Pons (tissue), 1 donor: Measurements from ENCODE around the gene MYORG.
"Not testable (repeated sequence)": the region's sequence is repeated elsewhere in the genome, so short reads cannot be mapped to it uniquely, and the experiment has no call there.

Experiments
- DNase-seq: peaks from one replicate; pipeline ENCODE4 v3.0.0-alpha.2; 2016; ENCODE audit warnings: low spot score

Gene MYORG

DNA sequence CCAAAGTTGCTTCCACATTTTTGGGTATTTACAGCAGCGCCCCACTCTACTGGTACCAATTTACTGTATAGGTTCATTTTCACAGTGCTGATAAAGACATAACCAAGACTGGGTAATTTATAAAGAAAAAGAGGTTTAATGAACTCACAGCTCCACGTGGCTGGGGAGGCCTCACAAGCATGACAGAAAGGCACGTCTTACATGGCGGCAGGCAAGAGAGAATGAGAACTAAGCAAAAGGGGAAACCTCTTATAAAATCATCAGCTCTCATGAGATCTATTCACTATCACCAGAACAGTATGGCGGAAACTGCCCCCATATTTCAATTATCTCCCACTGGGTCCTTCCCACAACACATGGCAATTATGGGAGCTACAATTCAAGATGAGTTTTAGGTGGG is 7.9 kb downstream of the MYORG start:
- DNase-seq, result not testable (repeated sequence)

DNA sequence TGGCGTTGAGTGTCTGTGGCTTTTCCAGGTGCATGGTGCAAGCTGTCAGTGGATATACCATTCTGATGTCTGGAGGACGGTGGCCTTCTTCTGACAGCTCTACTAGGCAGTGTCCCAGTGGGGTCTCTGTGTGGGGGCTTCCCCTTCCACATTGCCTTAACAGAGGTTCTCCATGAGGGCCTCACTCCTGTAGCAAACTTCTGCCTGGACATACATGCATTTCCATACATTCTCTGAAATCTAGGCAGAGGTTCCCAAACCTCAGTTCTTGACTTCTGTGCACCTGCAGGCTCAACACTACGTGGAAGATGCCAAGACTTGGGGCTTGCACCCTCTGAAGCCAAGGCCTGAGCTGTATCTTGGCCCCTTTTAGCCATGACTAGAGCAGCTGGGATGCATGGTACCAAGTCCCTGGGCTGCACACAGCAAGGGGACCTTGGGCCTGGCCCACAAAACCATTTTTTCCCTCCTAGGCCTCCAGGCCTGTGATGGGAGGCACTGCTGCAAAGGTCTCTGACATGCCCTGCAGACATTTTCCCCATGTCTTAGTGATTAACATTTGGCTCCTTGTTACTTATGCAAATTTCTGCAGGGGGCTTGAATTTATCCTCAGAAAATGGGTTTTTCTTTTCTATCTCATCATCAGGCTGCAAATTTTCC is 8.8 kb downstream of the MYORG start:
- DNase-seq, result not testable (repeated sequence)

DNA sequence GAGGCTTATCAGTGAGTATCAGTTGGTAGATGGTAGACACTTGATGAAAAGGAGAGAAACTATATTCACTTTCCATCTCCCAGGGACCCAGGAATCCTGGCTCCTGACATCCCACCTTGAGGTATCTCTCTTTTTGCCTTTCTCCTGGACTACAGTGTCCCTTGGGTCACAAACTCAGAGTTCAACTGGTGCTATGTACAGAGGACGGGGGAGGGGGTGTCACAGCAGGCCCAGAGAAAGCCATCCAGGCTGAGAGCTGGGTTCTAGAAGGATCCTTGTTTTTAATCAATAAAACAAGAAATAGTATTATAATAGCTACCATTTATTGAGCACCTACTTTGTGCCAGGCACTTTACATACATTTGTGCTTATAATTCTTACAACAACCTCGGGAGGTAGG is 10.3 kb downstream of the MYORG start:
- DNase-seq, result no peak

- DNase-seq, result no peak
Observed at GRCh38 chr9:34365282-34365681, 11.4 kb downstream of the MYORG start.

DNA sequence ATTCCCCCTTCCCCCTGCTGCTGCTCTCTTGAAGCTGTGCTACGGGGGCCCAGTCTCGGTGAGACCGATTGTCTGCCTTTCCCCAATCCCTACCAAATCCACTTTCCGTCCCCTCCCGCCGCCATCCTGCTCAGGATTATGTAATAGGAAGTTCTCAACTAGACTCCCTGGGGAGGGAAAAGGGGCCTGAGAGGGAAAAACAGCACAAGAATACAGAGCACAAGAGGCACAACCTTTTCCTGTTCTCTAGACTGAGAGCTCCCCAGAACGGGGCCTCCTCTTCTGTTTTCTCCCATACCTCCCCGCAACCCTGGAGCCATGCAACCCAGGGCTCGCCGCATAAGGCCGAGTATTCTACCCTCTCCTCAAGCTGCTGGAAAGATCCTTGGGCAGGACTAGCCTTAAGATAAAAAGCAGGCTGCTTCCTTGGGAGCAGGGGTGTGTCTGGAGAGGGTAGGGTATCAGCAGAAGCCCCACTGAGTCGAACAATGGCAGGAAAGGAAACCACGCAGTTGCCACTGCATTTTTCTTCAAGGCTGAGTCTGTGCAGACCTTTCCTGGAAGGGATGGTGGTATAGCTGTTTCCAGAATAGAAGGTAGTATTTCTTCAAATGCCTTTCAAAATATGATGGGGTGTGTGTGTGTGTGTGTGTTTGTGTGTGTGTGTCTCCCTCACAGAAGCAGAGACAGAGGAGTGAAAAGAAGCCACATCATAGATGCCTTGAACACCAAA is 12.9 kb downstream of the MYORG start:
- no peak for DNase-seq

- DNase-seq, result no peak
Observed at GRCh38 chr9:34362614-34363214, 14.0 kb downstream of the MYORG start.

- not testable (repeated sequence) for DNase-seq
Observed at GRCh38 chr9:34352957-34353356, 23.7 kb downstream of the MYORG start.

DNA sequence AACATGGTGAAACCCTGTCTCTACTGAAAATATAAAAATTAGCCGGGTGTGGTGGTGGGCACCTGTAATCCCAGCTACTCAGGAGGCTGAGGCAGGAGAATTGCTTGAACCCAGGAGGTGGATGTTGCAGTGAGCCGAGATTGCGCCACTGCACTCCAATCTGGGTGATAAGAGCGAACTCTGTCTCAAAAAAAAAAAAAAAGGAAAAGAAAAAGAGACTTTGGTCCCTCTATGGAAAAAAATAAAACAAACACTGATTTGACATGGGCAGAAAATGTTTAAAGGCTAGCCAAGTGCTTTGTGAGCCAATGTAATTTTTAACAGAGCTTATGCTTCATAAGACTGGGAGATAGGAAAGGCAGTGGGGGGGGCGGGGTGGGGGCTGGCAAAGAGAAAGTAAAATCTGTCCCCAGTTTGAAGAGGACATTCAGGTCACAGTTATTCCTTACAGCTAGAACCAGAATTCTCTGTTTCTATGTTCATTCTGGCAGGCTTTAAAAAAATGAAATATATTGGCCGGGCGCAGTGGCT is 24.5 kb downstream of the MYORG start:
- DNase-seq, result not testable (repeated sequence)

GRCh38 chr9:34349324-34349723 is 27.4 kb downstream of the MYORG start:
- no peak for DNase-seq

DNA sequence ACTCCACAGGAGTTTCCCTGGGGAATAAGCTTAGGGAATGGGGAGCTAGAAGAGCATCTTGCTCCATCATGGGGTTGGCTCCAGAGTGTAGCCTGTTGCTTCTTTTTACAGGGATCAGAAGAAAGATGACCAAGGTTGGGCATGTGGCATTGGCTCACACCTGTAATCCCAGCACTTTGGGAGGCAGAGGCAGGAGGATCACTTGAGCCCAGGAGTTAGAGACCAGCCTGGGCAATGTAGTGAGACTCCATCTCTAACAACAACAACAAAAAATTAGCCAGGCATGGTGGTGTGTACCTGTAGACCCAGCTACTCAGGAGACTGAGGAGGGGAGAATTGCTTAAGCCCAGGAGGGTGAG is 28.9 kb downstream of the MYORG start:
- no peak for DNase-seq

GRCh38 chr9:34346873-34347799 is 29.6 kb downstream of the MYORG start:
- no peak for DNase-seq

DNA sequence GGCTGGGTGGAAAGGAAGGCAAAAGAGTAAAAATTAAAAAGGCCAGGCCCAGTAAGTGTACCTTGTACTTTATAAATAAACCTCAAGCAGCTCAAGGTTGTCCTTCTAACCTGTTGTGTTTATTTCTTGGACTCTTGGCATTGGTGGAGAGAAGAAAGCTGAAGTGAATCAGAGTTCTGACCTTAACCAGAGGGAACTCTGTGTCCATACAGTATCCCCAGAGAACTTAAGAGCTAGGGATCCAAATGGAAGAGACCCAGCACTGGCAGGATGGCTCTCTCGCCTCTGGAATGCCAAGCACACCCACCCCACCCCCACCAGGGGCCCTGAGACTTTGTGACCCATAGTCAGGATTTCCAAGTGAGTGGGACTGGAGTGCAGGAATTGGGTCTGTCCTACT is 33.1 kb downstream of the MYORG start:
- DNase-seq, result no peak

DNA sequence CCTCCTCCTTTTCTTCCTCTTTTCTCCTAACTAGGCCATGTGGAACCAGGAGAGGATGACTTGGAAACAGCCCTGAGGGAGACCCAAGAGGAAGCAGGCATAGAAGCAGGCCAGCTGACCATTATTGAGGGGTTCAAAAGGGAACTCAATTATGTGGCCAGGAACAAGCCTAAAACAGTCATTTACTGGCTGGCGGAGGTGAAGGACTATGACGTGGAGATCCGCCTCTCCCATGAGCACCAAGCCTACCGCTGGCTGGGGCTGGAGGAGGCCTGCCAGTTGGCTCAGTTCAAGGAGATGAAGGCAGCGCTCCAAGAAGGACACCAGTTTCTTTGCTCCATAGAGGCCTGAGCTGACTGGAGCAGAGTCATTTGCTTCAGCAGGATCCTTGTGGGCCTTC is 33.6 kb downstream of the MYORG start:
- peak; percentile 71 for DNase-seq

GRCh38 chr9:34341659-34342295 is 34.9 kb downstream of the MYORG start:
- DNase-seq, result no peak

GRCh38 chr9:34338665-34339385 is 37.9 kb downstream of the MYORG start:
- peak; percentile 83 for DNase-seq

DNA sequence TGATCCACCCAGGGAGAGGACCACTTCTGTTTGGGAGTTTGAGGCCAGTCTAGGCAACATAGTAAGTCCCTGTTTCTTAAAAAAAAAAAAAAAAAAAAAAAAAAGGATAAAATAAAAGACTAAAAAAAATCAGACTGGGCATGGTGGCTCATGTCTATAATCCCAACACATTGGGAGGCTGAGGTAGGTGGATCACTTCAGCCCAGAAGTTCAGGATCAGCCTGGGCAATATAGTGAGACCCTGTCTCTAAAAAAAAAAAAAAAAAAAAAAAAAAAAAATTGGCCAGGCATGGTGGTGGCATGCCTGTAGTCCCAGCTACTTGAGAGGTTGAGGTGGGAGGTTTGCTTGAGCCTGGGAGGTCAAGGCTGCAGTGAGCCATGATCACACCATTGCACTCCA is 38.6 kb downstream of the MYORG start:
- DNase-seq, result not testable (repeated sequence)

DNA sequence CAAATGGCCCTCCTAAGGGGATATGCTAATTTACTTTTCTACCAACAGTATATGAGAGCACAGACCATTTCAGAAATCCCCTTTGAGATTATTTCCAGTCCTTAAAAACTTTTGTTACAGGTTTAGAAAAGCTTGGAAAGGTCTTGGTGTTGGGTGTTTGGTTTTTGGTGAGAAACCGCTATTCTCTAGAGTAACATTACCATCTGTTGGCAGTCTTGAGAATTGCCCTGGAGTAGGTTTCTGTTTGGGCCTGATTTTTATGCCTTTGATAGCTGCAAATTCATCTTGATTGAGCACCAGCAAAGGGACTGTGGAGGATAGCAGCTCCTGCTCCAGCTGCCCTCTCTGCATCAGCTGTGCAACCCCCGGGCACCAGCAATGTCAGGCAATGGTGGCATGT is 39.3 kb downstream of the MYORG start:
- DNase-seq, result peak; percentile 37

DNA sequence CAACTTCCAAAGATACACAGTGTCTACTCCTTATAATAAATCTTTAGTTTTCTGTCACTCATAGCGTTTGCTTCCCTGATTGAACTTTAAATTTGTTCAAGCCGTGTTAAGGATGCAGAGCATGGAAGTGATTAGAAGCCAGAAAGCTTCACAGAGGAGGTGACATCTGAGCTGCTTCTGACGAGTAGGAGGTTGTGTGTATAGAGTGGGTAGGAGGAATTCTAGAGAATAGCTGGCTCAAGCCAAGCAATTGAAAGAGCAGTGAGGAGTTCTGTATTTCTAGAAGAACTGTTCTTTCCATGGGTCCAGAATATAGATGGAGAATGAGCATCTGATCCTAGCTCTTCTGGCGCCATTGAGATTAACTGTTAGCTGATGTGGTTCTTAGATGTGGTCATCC is 41.3 kb downstream of the MYORG start:
- DNase-seq, result peak; percentile 34

DNA sequence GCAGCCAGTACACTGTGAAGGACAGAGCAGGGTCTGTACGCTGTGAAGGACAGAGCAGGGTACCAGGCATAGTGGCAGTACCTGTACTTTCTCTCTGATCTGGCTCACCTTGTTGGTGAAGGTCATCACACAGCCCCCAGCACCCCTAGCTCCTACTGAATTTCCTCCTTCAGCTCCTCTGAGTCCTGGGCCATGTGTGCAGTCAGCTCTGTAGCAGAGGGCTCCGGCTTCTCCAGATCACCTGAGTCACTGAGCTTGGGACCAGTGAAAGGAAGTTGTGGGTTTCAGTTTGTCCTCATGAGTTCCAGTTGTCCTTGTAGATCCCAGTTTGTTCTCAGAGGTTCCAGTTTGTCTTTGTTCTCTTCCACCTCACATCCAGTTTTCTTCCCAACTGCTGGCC is 41.8 kb downstream of the MYORG start:
- DNase-seq, result peak; percentile 48

DNA sequence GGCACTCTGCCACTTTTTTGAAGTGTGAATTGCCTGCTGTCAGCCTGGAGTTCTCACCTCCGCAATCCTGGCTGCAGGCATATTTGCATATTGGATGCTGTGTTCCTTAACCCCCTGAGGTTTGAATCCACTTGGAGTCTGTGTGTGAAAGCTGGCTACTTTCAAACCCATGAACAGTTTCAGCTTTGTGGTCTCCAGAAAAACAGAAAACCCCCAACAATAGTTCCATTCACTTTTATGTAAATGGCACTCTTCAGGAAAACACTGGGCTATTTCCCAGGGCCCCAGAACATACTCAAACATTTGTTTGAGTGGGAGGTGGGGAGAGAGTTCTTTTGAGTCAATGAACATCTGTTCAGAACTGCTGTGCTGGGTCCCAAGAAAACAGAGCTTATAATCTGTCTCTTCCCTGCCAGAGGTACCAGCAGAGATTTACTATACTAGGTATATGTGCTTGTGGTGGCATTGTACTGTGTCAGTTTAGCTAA is 42.3 kb downstream of the MYORG start:
- peak; percentile 99 for DNase-seq

DNA sequence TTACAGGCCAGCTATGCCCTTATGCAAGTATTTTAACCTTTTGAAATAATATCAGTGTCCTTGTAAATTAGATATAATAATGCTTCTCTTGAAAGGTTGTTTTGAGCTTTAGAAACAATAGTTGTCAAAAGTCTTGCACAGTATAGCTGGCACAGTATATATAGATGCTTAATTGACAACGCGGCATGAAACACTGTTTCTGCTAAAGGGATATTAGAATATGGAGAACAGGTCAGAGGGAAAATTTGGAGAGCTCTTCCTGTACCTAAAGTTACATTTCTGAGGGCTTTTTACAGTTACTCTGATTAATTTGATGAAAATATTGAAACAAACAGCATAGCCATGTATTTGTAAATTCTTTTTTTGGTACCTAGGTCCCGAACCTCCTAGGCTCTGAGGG is 42.9 kb downstream of the MYORG start:
- peak; percentile 56 for DNase-seq
